Breast epithelium (tissue), 3 donors: ENCODE measurements around the gene NNT.

Experiments used
- CTCF ChIP-seq, 3 donors: fragments of 450-650 bp; IDR thresholded peaks; one replicate each; pipeline ENCODE4 v1.5.1; 2016 to 2017; ENCODE audit warnings: antibody characterized with exemption in 3 of 3, mild to moderate bottlenecking in 3 of 3, moderate library complexity in 3 of 3
- POLR2A ChIP-seq: fragments of 450-650 bp; IDR thresholded peaks from one replicate; pipeline ENCODE4 v1.6.1; 2016; ENCODE audit warnings: antibody characterized with exemption, mild to moderate bottlenecking, moderate library complexity
- POLR2AphosphoS5 ChIP-seq, 3 donors: sonication (generic); formaldehyde crosslinking; IDR thresholded peaks; one replicate each; pipeline ENCODE4 v1.6.1; 2017; ENCODE audit warnings: antibody characterized with exemption in 3 of 3

- no peak for TF ChIP-seq CTCF (IDR thresholded peaks at IDR 0.05)
- no peak for TF ChIP-seq POLR2A
- TF ChIP-seq POLR2AphosphoS5 (IDR thresholded peaks at IDR 0.05): no peak
Measured at GRCh38 chr5:43590700-43591099, 12.3 kb upstream of the NNT start.
